A549 (cell line): ENCODE measurements around the gene GRAMD2B. TPM values are rescaled to one million over a fixed set of nuclear protein-coding genes. Genes with fewer than 3 reads are reported as not detected.

ENCODE experiments used
- ATAC-seq, 2 experiments: fragments of 200-7000 bp in 1 of 2; fragments of >200 bp in 1 of 2; cut with Nextera tagmentation in 1 of 2; cut with Tn5 transposase in 1 of 2; 3 replicates each; pipeline versions ENCODE4 v1.8.0 to v1.9.1; 2018 to 2020; ENCODE audit warnings: mild to moderate bottlenecking in 1 of 2, moderate library complexity in 1 of 2
- CTCF ChIA-PET: fragments of 300-600 bp; sonication (Branson Sonifier 250); formaldehyde crosslinking; extraction: SDS; loops from one replicate; lab custom pipeline; 2021; ENCODE audit warnings: antibody characterized with exemption, inconsistent platforms; lab: Yijun Ruan, JAX
- POLR2A ChIA-PET: fragments of 350-600 bp; formaldehyde crosslinking; extraction: SDS; loops from one replicate; lab custom pipeline; 2021; ENCODE audit warnings: antibody characterized with exemption, inconsistent platforms; lab: Yijun Ruan, JAX
- DNase-seq, 2 experiments: peaks; one replicate each; pipeline versions ENCODE4 v3.0.0 to v3.0.0-alpha.2; 2011 to 2016; ENCODE audit warnings: low read depth in 1 of 2, low spot score in 1 of 2
- FAIRE-seq: peaks from 2 replicates; lab custom pipeline; 2011; peaks lifted over from hg19 to GRCh38; lab: Jason Lieb, UNC
- H3K27ac ChIP-seq, 2 experiments: fragments of >200 bp; sonication (Bioruptor Twin); formaldehyde crosslinking; 3 replicates each; pipeline ENCODE4 v1.5.1; 2016 to 2017
- H3K4me1 ChIP-seq: fragments of >200 bp; sonication (Bioruptor Twin); formaldehyde crosslinking; 3 replicates; pipeline ENCODE4 v1.6.1; 2016
- H3K4me2 ChIP-seq: fragments of >200 bp; sonication (Bioruptor Twin); formaldehyde crosslinking; 3 replicates; pipeline ENCODE4 v1.6.1; 2016
- H3K4me3 ChIP-seq: fragments of >200 bp; sonication (Bioruptor Twin); formaldehyde crosslinking; 3 replicates; pipeline ENCODE4 v1.5.1; 2016
- H3K9me3 ChIP-seq: fragments of >200 bp; sonication (Bioruptor Twin); formaldehyde crosslinking; 3 replicates; pipeline ENCODE4 v1.6.1; 2016
- CBX2 ChIP-seq: fragments of 200-600 bp; sonication (generic); IDR thresholded peaks from 2 replicates; pipeline ENCODE4 v1.6.1; 2016; ENCODE audit warnings: low read depth, mild to moderate bottlenecking, borderline replicate concordance
- CEBPB ChIP-seq, 2 experiments: fragments of >200 bp in 1 of 2; sonication (Bioruptor Twin) in 1 of 2; formaldehyde crosslinking in 1 of 2; IDR thresholded peaks; 2 replicates each; pipeline ENCODE4 v1.6.1; 2012 to 2016
- EHF ChIP-seq: fragments of 250-450 bp; sonication (Bioruptor Pico); IDR thresholded peaks from 2 replicates; pipeline ENCODE4 v1.5.0; 2020; ENCODE audit warnings: mild to moderate bottlenecking
- HEYL ChIP-seq: fragments of 250-450 bp; sonication (Bioruptor Pico); IDR thresholded peaks from 2 replicates; pipeline ENCODE4 v1.8.0; 2021; ENCODE audit warnings: mild to moderate bottlenecking, moderate library complexity
- JUNB ChIP-seq: fragments of >200 bp; sonication (Bioruptor Twin); formaldehyde crosslinking; IDR thresholded peaks from 2 replicates; pipeline ENCODE4 v1.6.1; 2016
- MAFK ChIP-seq: fragments of 450-650 bp; IDR thresholded peaks from 2 replicates; pipeline ENCODE4 v1.6.1; 2014; ENCODE audit not compliant: partially characterized antibody
- NFE2L2 ChIP-seq: fragments of 150-350 bp; conservative IDR thresholded peaks from 2 replicates; pipeline ENCODE4 v1.6.1; 2014; ENCODE audit warnings: low read length
- POLR2A ChIP-seq: IDR thresholded peaks from 2 replicates; pipeline ENCODE4 v1.6.1; 2012; ENCODE audit warnings: mild to moderate bottlenecking, low read length
- RNF2 ChIP-seq: fragments of 200-600 bp; sonication (generic); IDR thresholded peaks from 2 replicates; pipeline ENCODE4 v1.6.1; 2016; ENCODE audit warnings: low read depth, mild to moderate bottlenecking, antibody characterized with exemption, moderate library complexity, borderline replicate concordance
- SREBF2 ChIP-seq: fragments of 450-650 bp; IDR thresholded peaks from 2 replicates; pipeline ENCODE4 v1.6.1; 2014; ENCODE audit warnings: mild to moderate bottlenecking, moderate library complexity
- WGBS: methylation state at CpG from one replicate; pipeline ENCODE4 v1.1.6; 2017; ENCODE audit errors: missing lambda C conversion rate; 5-methylcytosine and 5-hydroxymethylcytosine counted together
- polyA minus RNA-seq: library from RNA; depleted of rRNA, polyadenylated mRNA; stranded (reverse); fragments of >200 nt; gene quantifications from 2 replicates; pipeline ENCODE4 v1.2.3, GENCODE V29; 2011; rRNA and poly(A)+ RNA removed
- polyA plus RNA-seq, 4 experiments: library from polyadenylated mRNA; depleted of rRNA in 3 of 4; stranded (reverse); fragments of >200 nt; fragmentation: RNase III in 1 of 4; extraction: RNeasy Plus Mini Kit Qiagen cat#74134 plus additional on column Dnase treatment in 1 of 4; gene quantifications; 2 replicates in 3 of 4; 3 replicates in 1 of 4; pipeline ENCODE4 v1.2.3, GENCODE V29; 2011 to 2017
- TF ChIP-seq, protein P1 (sequence below): fragments of 150-350 bp; IDR thresholded peaks from 2 replicates; pipeline ENCODE4 v1.6.1; 2014; ENCODE audit warnings: low read depth, mild to moderate bottlenecking, low read length
- TF ChIP-seq, protein P2 (sequence below): fragments of >200 bp; sonication (Bioruptor Twin); formaldehyde crosslinking; IDR thresholded peaks from 3 replicates; pipeline ENCODE4 v1.6.1; 2016

Gene GRAMD2B, protein sequence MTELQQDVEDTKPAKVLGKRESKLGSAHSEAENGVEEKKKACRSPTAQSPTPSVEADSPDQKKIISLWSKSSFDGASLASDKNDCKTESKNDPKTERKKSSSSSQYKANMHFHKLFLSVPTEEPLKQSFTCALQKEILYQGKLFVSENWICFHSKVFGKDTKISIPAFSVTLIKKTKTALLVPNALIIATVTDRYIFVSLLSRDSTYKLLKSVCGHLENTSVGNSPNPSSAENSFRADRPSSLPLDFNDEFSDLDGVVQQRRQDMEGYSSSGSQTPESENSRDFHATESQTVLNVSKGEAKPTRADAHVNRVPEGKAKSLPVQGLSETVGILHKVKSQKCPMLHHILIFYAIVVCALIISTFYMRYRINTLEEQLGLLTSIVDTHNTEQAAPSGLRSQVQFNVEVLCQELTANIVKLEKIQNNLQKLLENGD
- polyA plus RNA-seq (2011; rRNA removed), result 1.2 and 1.3 TPM in 2 replicates
- polyA plus RNA-seq (2012; cell fraction: cytosol; rRNA removed), result 0.23 and 0.24 TPM in 2 replicates
- 0.16 and 0.43 TPM in 2 replicates for polyA plus RNA-seq (2012; cell fraction: nucleus; rRNA removed)
- 1.0 to 1.5 TPM (median 1.3 TPM) in 3 replicates for polyA plus RNA-seq (2017; fragmentation: RNase III; extraction: RNeasy Plus Mini Kit Qiagen cat#74134 plus additional on column Dnase treatment)
- 0.63 and 0.91 TPM in 2 replicates for polyA minus RNA-seq

GRCh38 chr5:126422994-126423788 lies at the start of gene GRAMD2B:
GRAMD2B (plus strand) TSS chr5:126423409; CDS start chr5:126423607, 198 bp downstream.
- POLR2A ChIA-PET, result no interaction called here
- DNase-seq (peak; percentile 60 to 64), FAIRE-seq (no peak), ATAC-seq (peak; percentile 95 to 98)
- H3K4me3 ChIP-seq, result peak within 1 kb of the TSS; percentile 57
- no peaks in the 10 kb centered on the region for H3K4me1 ChIP-seq
- H3K9me3 ChIP-seq, result no peaks in the 10 kb centered on the region
- peak within 1 kb of the TSS; percentile 42 to 63; a peak in 5 of 6 replicates for H3K27ac ChIP-seq
- CTCF ChIA-PET, result interaction anchor here (1.3 kb wide), 1 partner anchor 10 kb away, joined by 4 read pairs; no protein-coding TSS in a partner anchor
- H3K4me2 ChIP-seq, result peak within 1 kb of the TSS; percentile 79
- TF ChIP-seq HEYL (no peak), RNF2 (no peak), POLR2A (peak; percentile 54), JUNB (no peak), CEBPB (IDR thresholded peaks at IDR 0.05) (no peak)
- TF ChIP-seq, protein P1, sequence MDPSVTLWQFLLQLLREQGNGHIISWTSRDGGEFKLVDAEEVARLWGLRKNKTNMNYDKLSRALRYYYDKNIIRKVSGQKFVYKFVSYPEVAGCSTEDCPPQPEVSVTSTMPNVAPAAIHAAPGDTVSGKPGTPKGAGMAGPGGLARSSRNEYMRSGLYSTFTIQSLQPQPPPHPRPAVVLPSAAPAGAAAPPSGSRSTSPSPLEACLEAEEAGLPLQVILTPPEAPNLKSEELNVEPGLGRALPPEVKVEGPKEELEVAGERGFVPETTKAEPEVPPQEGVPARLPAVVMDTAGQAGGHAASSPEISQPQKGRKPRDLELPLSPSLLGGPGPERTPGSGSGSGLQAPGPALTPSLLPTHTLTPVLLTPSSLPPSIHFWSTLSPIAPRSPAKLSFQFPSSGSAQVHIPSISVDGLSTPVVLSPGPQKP, result no peak
- TF ChIP-seq, protein P2, sequence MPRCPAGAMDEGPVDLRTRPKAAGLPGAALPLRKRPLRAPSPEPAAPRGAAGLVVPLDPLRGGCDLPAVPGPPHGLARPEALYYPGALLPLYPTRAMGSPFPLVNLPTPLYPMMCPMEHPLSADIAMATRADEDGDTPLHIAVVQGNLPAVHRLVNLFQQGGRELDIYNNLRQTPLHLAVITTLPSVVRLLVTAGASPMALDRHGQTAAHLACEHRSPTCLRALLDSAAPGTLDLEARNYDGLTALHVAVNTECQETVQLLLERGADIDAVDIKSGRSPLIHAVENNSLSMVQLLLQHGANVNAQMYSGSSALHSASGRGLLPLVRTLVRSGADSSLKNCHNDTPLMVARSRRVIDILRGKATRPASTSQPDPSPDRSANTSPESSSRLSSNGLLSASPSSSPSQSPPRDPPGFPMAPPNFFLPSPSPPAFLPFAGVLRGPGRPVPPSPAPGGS, result no peak
- WGBS, result 18% methylated on average over 17 of the region's 44 CpGs

DNA sequence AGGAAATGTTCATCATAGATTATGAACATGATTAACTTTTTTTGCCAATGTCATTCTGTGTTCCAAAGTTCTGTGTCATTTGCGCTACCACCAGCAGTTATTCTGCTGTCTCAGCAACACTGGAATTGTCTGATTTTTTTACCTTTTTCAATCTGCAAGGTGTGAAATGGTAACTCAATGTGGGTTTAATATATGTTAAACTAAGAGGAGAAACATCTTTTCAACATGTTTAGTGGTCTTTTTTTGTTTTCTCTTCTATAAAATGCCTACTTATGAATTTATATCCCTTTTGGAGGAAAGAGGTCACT lies 49.1 kb upstream of the GRAMD2B start:
- Histone ChIP-seq H3K27ac (no peak overlapping the region), H3K9me3 (no peaks in the 10 kb centered on the region), H3K4me1 (peaks cover 14% of the 10 kb centered on the region; the same call in 2 of the 3 replicates), H3K4me2 (no peak overlapping the region), H3K4me3 (no peak overlapping the region)
- 82% methylated on average over 1 of the region's 1 CpG for WGBS
- CTCF ChIA-PET, result no interaction called here
- FAIRE-seq (no peak), DNase-seq (no peak), ATAC-seq (no peak)
- TF ChIP-seq MAFK, result peak; percentile 87
- no peak for TF ChIP-seq CBX2
- POLR2A ChIA-PET, result no interaction called here

- Histone ChIP-seq H3K9me3 (peaks cover under 1% of the 10 kb centered on the region; the same call in 1 of the 3 replicates), H3K4me1 (peaks cover 1% of the 10 kb centered on the region; the same call in 1 of the 3 replicates), H3K4me3 (no peak overlapping the region), H3K4me2 (no peak overlapping the region), H3K27ac (no peak overlapping the region)
- CTCF ChIA-PET, result no interaction called here
- 67% methylated on average over 1 of the region's 1 CpG for WGBS
- FAIRE-seq (no peak), DNase-seq (no peak), ATAC-seq (no peak)
- POLR2A ChIA-PET, result no interaction called here
- TF ChIP-seq, protein P1, result no peak
- no peak for TF ChIP-seq NFE2L2
- no peak for TF ChIP-seq EHF
- no peak for TF ChIP-seq SREBF2
- TF ChIP-seq MAFK, result no peak
- TF ChIP-seq JUNB, result no peak
- TF ChIP-seq, protein P2, result no peak
Measured at GRCh38 chr5:126376443-126376842, 46.8 kb upstream of the GRAMD2B start.
